Stomach (tissue), 19 donors: ENCODE results near the gene ESRRG. TPM values are rescaled to one million over a fixed set of nuclear protein-coding genes. Genes with fewer than 3 reads are reported as not detected.
A peak's percentile ranks its signal among the peaks of the same experiment; 100 is the strongest.

Source experiments
- DNase-seq, 2 donors: peaks; one replicate each; pipeline versions ENCODE4 v3.0.0 to v3.0.0-alpha.2; 2013 to 2019
- H3K27ac ChIP-seq, 5 donors: fragments of 200-600 bp in 4 of 5; sonication (generic) in 4 of 5; one replicate each; pipeline ENCODE4 v1.5.1; 2013 to 2019; ENCODE audit warnings: mild to moderate bottlenecking in 1 of 5, moderate library complexity in 1 of 5
- H3K27me3 ChIP-seq, 3 donors: fragments of 200-600 bp; sonication (generic); one replicate each; pipeline ENCODE4 v1.5.1; 2017 to 2019; ENCODE audit warnings: mixed run types in 1 of 3
- H3K36me3 ChIP-seq, 4 donors: fragments of 200-600 bp; sonication (generic); 1 replicate in 3 of 4; 2 replicates in 1 of 4; pipeline ENCODE4 v1.5.1; 2016 to 2019
- H3K4me1 ChIP-seq, 4 donors: fragments of 200-600 bp; sonication (generic); one replicate each; pipeline ENCODE4 v1.5.1; 2016 to 2019
- H3K4me3 ChIP-seq, 4 donors: fragments of 200-600 bp; sonication (generic) in 3 of 4; one replicate each; pipeline ENCODE4 v1.5.1; 2016 to 2019; ENCODE audit warnings: mild to moderate bottlenecking in 1 of 4
- H3K9me3 ChIP-seq, 4 donors: fragments of 200-600 bp; sonication (generic); one replicate each; pipeline ENCODE4 v1.5.1; 2016 to 2019
- EP300 ChIP-seq: sonication (generic); formaldehyde crosslinking; IDR thresholded peaks from one replicate; pipeline ENCODE4 v1.6.1; 2017; ENCODE audit warnings: antibody characterized with exemption
- POLR2A ChIP-seq, 4 donors: fragments of 450-650 bp; IDR thresholded peaks; one replicate each; pipeline ENCODE4 v1.6.1; 2016; ENCODE audit warnings: antibody characterized with exemption in 4 of 4, control low read depth in 2 of 4, mild to moderate bottlenecking in 1 of 4, moderate library complexity in 1 of 4
- POLR2AphosphoS5 ChIP-seq, 3 donors: sonication (generic); formaldehyde crosslinking; IDR thresholded peaks; one replicate each; pipeline ENCODE4 v1.6.1; 2016; ENCODE audit warnings: antibody characterized with exemption in 3 of 3
- WGBS, 5 donors: extraction: QIAGEN DNeasy Blood & Tissue Kit in 3 of 5; methylation state at CpG; one replicate each; pipeline versions ENCODE4 v1.1.5 to v1.1.7; 2013 to 2018; 5-methylcytosine and 5-hydroxymethylcytosine counted together
- intact Hi-C: fragments of 100-400 bp; cut with DNase I; formaldehyde crosslinking; loops from one replicate; pipeline ENCODE4 v1.15.1; 2023; ENCODE audit warnings: low total_unique reads
- long read RNA-seq, 10 donors: transcript quantifications; one replicate each; lab custom pipeline, GENCODE V29; 2026
- polyA plus RNA-seq, 3 donors: library from polyadenylated mRNA; stranded (reverse); fragments of 200-250 nt; gene quantifications; one replicate each; pipeline ENCODE4 v1.2.3, GENCODE V29; 2013
- total RNA-seq, 5 donors: library from RNA; depleted of rRNA; stranded (reverse); fragments of >200 nt; gene quantifications; one replicate each; pipeline versions ENCODE4 v1.1.0 to v1.2.3, GENCODE V29; 2014 to 2016
- TF ChIP-seq, protein P1 (sequence below), 7 experiments: fragments of 450-650 bp in 4 of 7; fragments of 200-600 bp in 3 of 7; sonication (generic) in 3 of 7; IDR thresholded peaks; one replicate each; pipeline ENCODE4 v1.5.1; 2016 to 2019; ENCODE audit warnings: antibody characterized with exemption in 7 of 7, control low read depth in 2 of 7, mild to moderate bottlenecking in 1 of 7
- donor health status: healthy with polysubstance abuse.
- donor health status: Bipolar disorder and iron deficiency.
- donor health status: healthy.

The ESRRG gene
- 100 to 1,000 TPM in 2 of 5 donors, 10 to 100 TPM in 2, under 1 TPM in 1; 0.29 to 247 (median 59.3) TPM for total RNA-seq
- 10 to 100 TPM in 2 of 3 donors, 1 to 10 TPM in 1; 4.3 to 24.0 (median 22.1) TPM for polyA plus RNA-seq
- long read RNA-seq, donor 1, full-length matches to known transcripts, result 4 of 4 reads
- long read RNA-seq, donor 1, partial matches to known transcripts, result 0 of 4 reads
- long read RNA-seq, donor 1, other reads (novel, unspliced or antisense), result 0 of 4 reads
- long read RNA-seq, donor 2, result 0 reads
- long read RNA-seq, donor 3, full-length matches to known transcripts, result 11 of 16 reads
- long read RNA-seq, donor 3, partial matches to known transcripts, result 5 of 16 reads
- long read RNA-seq, donor 3, other reads (novel, unspliced or antisense), result 0 of 16 reads
- long read RNA-seq, donor 4, full-length matches to known transcripts, result 1 of 1 reads
- long read RNA-seq, donor 4, partial matches to known transcripts, result 0 of 1 reads
- long read RNA-seq, donor 4, other reads (novel, unspliced or antisense), result 0 of 1 reads
- long read RNA-seq, donor 5, full-length matches to known transcripts, result 14 of 20 reads
- long read RNA-seq, donor 5, partial matches to known transcripts, result 6 of 20 reads
- long read RNA-seq, donor 5, other reads (novel, unspliced or antisense), result 0 of 20 reads
- long read RNA-seq, donor 6, result 0 reads
- long read RNA-seq, donor 7, full-length matches to known transcripts, result 1 of 1 reads
- long read RNA-seq, donor 7, partial matches to known transcripts, result 0 of 1 reads
- long read RNA-seq, donor 7, other reads (novel, unspliced or antisense), result 0 of 1 reads
- long read RNA-seq, donor 8, full-length matches to known transcripts, result 20 of 32 reads
- long read RNA-seq, donor 8, partial matches to known transcripts, result 12 of 32 reads
- long read RNA-seq, donor 8, other reads (novel, unspliced or antisense), result 0 of 32 reads
- long read RNA-seq, donor 9, full-length matches to known transcripts, result 7 of 15 reads
- long read RNA-seq, donor 9, partial matches to known transcripts, result 8 of 15 reads
- long read RNA-seq, donor 9, other reads (novel, unspliced or antisense), result 0 of 15 reads
- long read RNA-seq, donor 10, full-length matches to known transcripts, result 2 of 2 reads
- long read RNA-seq, donor 10, partial matches to known transcripts, result 0 of 2 reads
- long read RNA-seq, donor 10, other reads (novel, unspliced or antisense), result 0 of 2 reads

DNA sequence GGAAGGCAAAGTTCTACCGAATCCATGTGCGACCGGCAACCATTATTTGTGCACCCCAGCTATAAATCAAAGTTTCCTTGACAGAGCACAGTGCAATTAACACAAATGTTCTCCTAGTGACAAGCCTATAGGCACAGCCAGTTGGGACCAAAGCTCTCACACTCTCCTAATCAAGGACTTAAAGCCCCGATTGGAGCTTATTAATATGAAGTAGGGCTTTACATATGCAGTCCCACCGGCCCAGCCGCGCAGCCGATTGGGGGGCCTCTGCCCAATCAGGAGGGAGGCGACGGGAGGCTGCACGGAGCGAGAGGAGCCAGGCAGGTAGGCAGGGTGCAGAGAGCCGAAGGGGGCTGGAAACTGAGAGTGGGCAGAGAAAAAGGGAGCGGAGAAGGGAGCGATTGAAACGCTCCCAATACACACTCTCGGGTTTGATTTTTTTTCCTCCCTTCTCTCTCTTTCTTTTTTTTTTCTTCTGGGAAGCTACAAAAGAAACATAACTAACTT, at the start of gene ESRRG:
Gene ESRRG, minus strand, starts transcription at position 156 of the 507 bp plus-strand sequence. Its CDS starts 130 bp downstream, at position 26.
- intact Hi-C loops, result no loop called here
- Histone ChIP-seq H3K4me1 (peaks cover 0 to 19% (median 9%) of the 10 kb centered on the region in 4 donors), H3K36me3 (no peaks in the 10 kb centered on the region), H3K9me3 (no peaks in the 10 kb centered on the region), H3K27ac (peak within 1 kb of the TSS; percentile 67 to 80 (median 68)), H3K27me3 (peaks cover 0 to 18% (median 0%) of the 10 kb centered on the region in 3 donors), H3K4me3 (peak within 1 kb of the TSS; percentile 40 to 51 (median 42))
- WGBS, 5 donors, result 0 to 1% (median 1%) methylated on average over 17 of the region's 17 CpGs
- TF ChIP-seq EP300 (no peak), POLR2AphosphoS5 (IDR thresholded peaks at IDR 0.05) (peak in 2 of 3 donors; percentile 77 to 80), POLR2A (IDR thresholded peaks at IDR 0.05) (peak in 1 of 4 donors; percentile 49)
- TF ChIP-seq, protein P1, sequence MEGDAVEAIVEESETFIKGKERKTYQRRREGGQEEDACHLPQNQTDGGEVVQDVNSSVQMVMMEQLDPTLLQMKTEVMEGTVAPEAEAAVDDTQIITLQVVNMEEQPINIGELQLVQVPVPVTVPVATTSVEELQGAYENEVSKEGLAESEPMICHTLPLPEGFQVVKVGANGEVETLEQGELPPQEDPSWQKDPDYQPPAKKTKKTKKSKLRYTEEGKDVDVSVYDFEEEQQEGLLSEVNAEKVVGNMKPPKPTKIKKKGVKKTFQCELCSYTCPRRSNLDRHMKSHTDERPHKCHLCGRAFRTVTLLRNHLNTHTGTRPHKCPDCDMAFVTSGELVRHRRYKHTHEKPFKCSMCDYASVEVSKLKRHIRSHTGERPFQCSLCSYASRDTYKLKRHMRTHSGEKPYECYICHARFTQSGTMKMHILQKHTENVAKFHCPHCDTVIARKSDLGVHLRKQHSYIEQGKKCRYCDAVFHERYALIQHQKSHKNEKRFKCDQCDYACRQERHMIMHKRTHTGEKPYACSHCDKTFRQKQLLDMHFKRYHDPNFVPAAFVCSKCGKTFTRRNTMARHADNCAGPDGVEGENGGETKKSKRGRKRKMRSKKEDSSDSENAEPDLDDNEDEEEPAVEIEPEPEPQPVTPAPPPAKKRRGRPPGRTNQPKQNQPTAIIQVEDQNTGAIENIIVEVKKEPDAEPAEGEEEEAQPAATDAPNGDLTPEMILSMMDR (IDR thresholded peaks at IDR 0.05), result no peak
- DNase-seq, result peak; percentile 88 to 92

DNA sequence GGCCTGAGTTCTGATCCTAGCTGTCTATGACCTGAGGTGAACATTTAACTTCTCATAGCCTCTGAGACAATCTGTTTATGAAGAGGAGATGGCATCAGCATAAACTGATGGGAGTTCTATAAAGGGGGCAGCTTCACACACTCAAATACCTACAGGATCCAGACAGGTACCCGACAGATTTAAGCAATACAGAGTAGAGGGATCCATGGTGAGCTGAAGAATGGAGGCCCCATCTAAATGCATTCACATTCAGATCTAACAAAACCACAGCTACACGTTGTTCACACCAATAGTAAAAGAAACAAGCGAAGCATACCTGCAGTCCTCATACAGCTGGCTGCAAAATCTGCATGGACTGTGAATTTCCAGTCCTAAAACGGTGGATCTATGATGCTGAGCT, 48.7 kb upstream of the ESRRG start:
- intact Hi-C loops, result no loop called here

GRCh38 chr1:216766633-216767327, 43.6 kb upstream of the ESRRG start:
- H3K36me3 ChIP-seq, result no peaks in the 10 kb centered on the region
- H3K4me3 ChIP-seq, result no peak overlapping the region
- intact Hi-C loops, result no loop called here
- no peaks in the 10 kb centered on the region for H3K9me3 ChIP-seq
- H3K27ac ChIP-seq, result peak overlapping the region in 3 of 5 donors; percentile 48 to 78 (median 59)
- DNase-seq, result no peak
- 20 to 45% (median 43%) methylated on average over 3 of the region's 3 CpGs for WGBS, 5 donors
- H3K27me3 ChIP-seq, result no peaks in the 10 kb centered on the region
- H3K4me1 ChIP-seq, result peaks cover 0 to 24% (median 8%) of the 10 kb centered on the region in 4 donors
- TF ChIP-seq, protein P1 (IDR thresholded peaks at IDR 0.05), result no peak
- TF ChIP-seq POLR2A (IDR thresholded peaks at IDR 0.05) (no peak), EP300 (no peak), POLR2AphosphoS5 (IDR thresholded peaks at IDR 0.05) (no peak)

More for the DNA sequence above, 48.7 kb upstream of the ESRRG start:
- Histone ChIP-seq H3K27me3 (no peaks in the 10 kb centered on the region), H3K9me3 (no peaks in the 10 kb centered on the region), H3K4me1 (peaks cover 0 to 9% (median 0%) of the 10 kb centered on the region in 4 donors), H3K4me3 (no peak overlapping the region), H3K36me3 (no peaks in the 10 kb centered on the region), H3K27ac (no peak overlapping the region)
- no peak for DNase-seq
- TF ChIP-seq POLR2AphosphoS5 (IDR thresholded peaks at IDR 0.05), result no peak
- TF ChIP-seq POLR2A (IDR thresholded peaks at IDR 0.05), result no peak
- no peak for TF ChIP-seq EP300
- TF ChIP-seq, protein P1 (IDR thresholded peaks at IDR 0.05), result no peak
- 64 to 82% (median 78%) methylated on average over 4 of the region's 4 CpGs for WGBS, 5 donors
